Fibroblast of villous mesenchyme (primary cell): ENCODE data around the gene PCDH19. TPM values are rescaled to one million over a fixed set of nuclear protein-coding genes. Genes with fewer than 3 reads are reported as not detected.

Experiments
- DNase-seq: peaks from one replicate; pipeline ENCODE4 v3.0.0-alpha.2; 2010; ENCODE audit warnings: low read depth
- H3K4me3 ChIP-seq: 2 replicates; pipeline ENCODE4 v1.5.1; 2011; ENCODE audit warnings: low read depth, mild to moderate bottlenecking, low read length
- CTCF ChIP-seq: IDR thresholded peaks from 2 replicates; pipeline ENCODE4 v1.5.1; 2012; ENCODE audit warnings: low read depth, mild to moderate bottlenecking, low read length; ENCODE audit not compliant: insufficient read depth
- total RNA-seq: library from RNA; depleted of rRNA; stranded (reverse); fragments of >200 nt; gene quantifications from 2 replicates; pipeline ENCODE4 v1.2.3, GENCODE V29; 2012

PCDH19 gene
- total RNA-seq, 1 donor = 0.86 TPM

- no peak for DNase-seq
- TF ChIP-seq CTCF = no peak
Measured at GRCh38 chrX:100265179-100265578, 144.9 kb downstream of the PCDH19 start.

GRCh38 chrX:100264200-100264599 is 145.9 kb downstream of the PCDH19 start:
- no peak overlapping the region for H3K4me3 ChIP-seq
- TF ChIP-seq CTCF = no peak
- no peak for DNase-seq

More at GRCh38 chrX:100265179-100265578, 144.9 kb downstream of the PCDH19 start:
- H3K4me3 ChIP-seq = no peak overlapping the region

- H3K4me3 ChIP-seq = no peak overlapping the region
- TF ChIP-seq CTCF = no peak
- no peak for DNase-seq
Measured at GRCh38 chrX:100263650-100264049, 146.4 kb downstream of the PCDH19 start.

DNA sequence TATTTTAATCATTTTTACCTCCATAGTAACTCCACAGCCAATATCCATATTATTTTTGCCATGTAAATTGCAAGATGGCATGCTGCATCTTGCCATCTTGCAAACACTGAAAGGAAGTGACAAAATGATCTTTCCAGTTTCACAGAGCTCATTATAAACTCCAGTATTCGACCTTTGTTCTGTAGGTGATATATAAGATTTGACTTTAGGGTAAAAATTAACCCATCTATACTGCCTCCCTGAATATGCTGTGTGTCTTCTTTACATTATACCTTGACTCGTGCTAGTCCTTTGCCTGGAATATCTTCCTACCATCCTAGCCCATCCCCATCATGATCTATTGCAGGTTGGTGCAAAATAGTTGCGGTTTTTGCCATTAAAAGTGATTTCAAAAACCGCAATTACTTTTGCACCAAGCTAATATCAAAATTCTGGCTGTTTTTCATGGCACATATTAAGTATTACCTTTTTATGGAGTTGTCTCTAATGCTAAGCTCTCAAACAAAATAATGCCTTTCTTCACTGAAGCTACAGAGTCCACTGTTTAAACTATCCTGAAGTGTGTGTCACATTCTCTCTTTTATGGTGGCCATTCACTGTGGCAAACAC is 161.1 kb downstream of the PCDH19 start:
- no peak for DNase-seq
- H3K4me3 ChIP-seq = no peak overlapping the region
- no peak for TF ChIP-seq CTCF

DNA sequence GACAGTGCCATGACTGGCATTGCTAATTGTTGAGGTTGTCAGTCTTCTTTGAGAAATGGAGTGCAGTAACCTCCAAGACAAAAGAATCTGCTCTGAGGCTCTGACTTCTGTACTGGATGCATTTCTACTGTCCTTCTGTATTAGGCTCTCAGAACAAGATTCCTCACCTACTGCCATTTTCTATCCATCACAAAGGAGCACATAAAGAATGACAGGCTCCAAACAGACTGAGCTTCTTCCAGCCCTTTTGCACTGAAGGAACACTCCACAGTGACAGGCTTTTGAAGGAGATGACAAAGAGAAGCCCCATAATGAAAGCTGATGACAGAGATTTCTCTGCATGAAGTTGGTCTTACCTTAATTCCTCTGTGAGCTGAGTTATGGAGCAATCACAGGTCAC is 162.2 kb downstream of the PCDH19 start:
- no peak for DNase-seq
- TF ChIP-seq CTCF = no peak
- no peak overlapping the region for H3K4me3 ChIP-seq

GRCh38 chrX:100244681-100245080 is 165.4 kb downstream of the PCDH19 start:
- no peak overlapping the region for H3K4me3 ChIP-seq
- TF ChIP-seq CTCF = no peak
- no peak for DNase-seq

Other genes with a start within 250 kb of the PCDH19 start
- not detected in 2 replicates for gene TNMD, start 174.7 kb upstream of the PCDH19 start, total RNA-seq
- 30.0 and 44.5 TPM in 2 replicates for gene TSPAN6, start 226.5 kb upstream of the PCDH19 start, total RNA-seq
- gene SRPX2, start 233.9 kb upstream of the PCDH19 start, total RNA-seq = 44.1 and 66.1 TPM in 2 replicates